UCSD-AML1 (cell line): ENCODE data around the gene TRIO.
A peak's percentile ranks its signal among the peaks of the same experiment; 100 is the strongest.

Source experiments
- DNase-seq: peaks from one replicate; lab custom pipeline; 2025; ENCODE audit not compliant: unreplicated experiment; lab: John Stamatoyannopoulos, UW

TRIO gene

GRCh38 chr5:14467886-14468285, 324.7 kb downstream of the TRIO start:
- DNase-seq: no peak

GRCh38 chr5:14469551-14470377, 326.6 kb downstream of the TRIO start:
- no peak for DNase-seq

- DNase-seq: no peak
These were observed 328.4 kb downstream of the TRIO start for GRCh38 chr5:14471507-14471906.

GRCh38 chr5:14472986-14473567, 329.9 kb downstream of the TRIO start:
- DNase-seq: no peak

- no peak for DNase-seq
These were observed 331.9 kb downstream of the TRIO start for GRCh38 chr5:14475045-14475444.

- no peak for DNase-seq
These were observed 333.8 kb downstream of the TRIO start for GRCh38 chr5:14476786-14477435.

GRCh38 chr5:14479143-14479696, 336.1 kb downstream of the TRIO start:
- DNase-seq: no peak

- no peak for DNase-seq
These were observed 338.2 kb downstream of the TRIO start for GRCh38 chr5:14481349-14481748.

- DNase-seq: no peak
These were observed 338.9 kb downstream of the TRIO start for GRCh38 chr5:14482085-14482484.

GRCh38 chr5:14483504-14484157, 340.5 kb downstream of the TRIO start:
- no peak for DNase-seq

GRCh38 chr5:14486486-14486885, 343.3 kb downstream of the TRIO start:
- DNase-seq: no peak

- no peak for DNase-seq
These were observed 344.1 kb downstream of the TRIO start for GRCh38 chr5:14486996-14487896.

- DNase-seq: no peak
These were observed 344.9 kb downstream of the TRIO start for GRCh38 chr5:14487897-14488570.

GRCh38 chr5:14488709-14489108, 345.6 kb downstream of the TRIO start:
- peak; percentile 49 for DNase-seq

- DNase-seq: no peak
These were observed 346.5 kb downstream of the TRIO start for GRCh38 chr5:14489643-14490042.

- DNase-seq: peak; percentile 72
These were observed 347.2 kb downstream of the TRIO start for GRCh38 chr5:14490309-14490711.

- no peak for DNase-seq
These were observed 348.1 kb downstream of the TRIO start for GRCh38 chr5:14491015-14491915.

GRCh38 chr5:14492331-14492964, 349.3 kb downstream of the TRIO start:
- no peak for DNase-seq
